Endothelial cell of umbilical vein (primary cell): ENCODE data around the gene GATA3.

Source experiments
- CTCF ChIP-seq, 2 donors: IDR thresholded peaks; 1 replicate in 1 of 2; 2 replicates in 1 of 2; pipeline ENCODE4 v1.5.1; 2011; ENCODE audit warnings: low read length in 2 of 2, mild to moderate bottlenecking in 2 of 2, moderate library complexity in 2 of 2, control low read depth in 1 of 2, inconsistent platforms in 1 of 2, low read depth in 1 of 2; ENCODE audit not compliant: insufficient read depth in 1 of 2; ENCODE audit errors: extremely low read depth in 1 of 2
- EZH2 ChIP-seq: IDR thresholded peaks from 2 replicates; pipeline ENCODE4 v1.6.1; 2012; ENCODE audit warnings: borderline replicate concordance, low read depth, mild to moderate bottlenecking, moderate library complexity, low read length, inconsistent platforms; ENCODE audit not compliant: severe bottlenecking
- FOS ChIP-seq: IDR thresholded peaks from 2 replicates; pipeline ENCODE4 v1.6.1; 2011; ENCODE audit warnings: mild to moderate bottlenecking, low read length, moderate library complexity, borderline replicate concordance; ENCODE audit not compliant: insufficient read depth
- GATA2 ChIP-seq: IDR thresholded peaks from 2 replicates; pipeline ENCODE4 v1.7.0; 2011; ENCODE audit warnings: low read depth, mild to moderate bottlenecking, moderate library complexity, mixed read lengths, low read length; ENCODE audit not compliant: insufficient read length, insufficient read depth
- JUN ChIP-seq: IDR thresholded peaks from 2 replicates; pipeline ENCODE4 v1.6.1; 2011; ENCODE audit warnings: borderline replicate concordance, low read depth; ENCODE audit not compliant: insufficient read length, insufficient read depth
- MAX ChIP-seq: IDR thresholded peaks from 2 replicates; pipeline ENCODE4 v1.6.1; 2011; ENCODE audit not compliant: insufficient read depth, insufficient read length
- MYC ChIP-seq: IDR thresholded peaks from one replicate; pipeline ENCODE4 v1.6.1; 2011; ENCODE audit warnings: mild to moderate bottlenecking, low read depth, low read length
- POLR2A ChIP-seq: IDR thresholded peaks from 2 replicates; pipeline ENCODE4 v1.6.1; 2012; ENCODE audit warnings: low read depth, mild to moderate bottlenecking, control low read depth, low read length
- POLR2AphosphoS5 ChIP-seq: IDR thresholded peaks from 2 replicates; pipeline ENCODE4 v1.6.1; 2012; ENCODE audit warnings: low read depth, mild to moderate bottlenecking, control low read depth, low read length, moderate library complexity; ENCODE audit not compliant: insufficient read depth

GRCh38 chr10:8035641-8036470 is 18.6 kb upstream of the GATA3 start:
- TF ChIP-seq POLR2A (no peak), CTCF (IDR thresholded peaks at IDR 0.05; ENCODE audit: extremely low read depth in 1 of 2, insufficient read depth in 1 of 2, low read depth in 1 of 2, low read length in 2 of 2) (no peak), EZH2 (no peak), FOS (no peak), POLR2AphosphoS5 (no peak), JUN (no peak), MYC (no peak), MAX (no peak), GATA2 (no peak)
